WI38 (cell line): ENCODE measurements around the gene OR7G2.

ENCODE experiments used
- H3K4me3 ChIP-seq: 2 replicates; pipeline ENCODE4 v1.5.1; 2011; ENCODE audit warnings: low read depth, mild to moderate bottlenecking, control low read depth, low read length
- TF ChIP-seq, protein P1 (sequence below): IDR thresholded peaks from 2 replicates; pipeline ENCODE4 v1.5.1; 2012; ENCODE audit warnings: low read depth, mild to moderate bottlenecking, control low read depth, low read length

The OR7G2 gene

DNA sequence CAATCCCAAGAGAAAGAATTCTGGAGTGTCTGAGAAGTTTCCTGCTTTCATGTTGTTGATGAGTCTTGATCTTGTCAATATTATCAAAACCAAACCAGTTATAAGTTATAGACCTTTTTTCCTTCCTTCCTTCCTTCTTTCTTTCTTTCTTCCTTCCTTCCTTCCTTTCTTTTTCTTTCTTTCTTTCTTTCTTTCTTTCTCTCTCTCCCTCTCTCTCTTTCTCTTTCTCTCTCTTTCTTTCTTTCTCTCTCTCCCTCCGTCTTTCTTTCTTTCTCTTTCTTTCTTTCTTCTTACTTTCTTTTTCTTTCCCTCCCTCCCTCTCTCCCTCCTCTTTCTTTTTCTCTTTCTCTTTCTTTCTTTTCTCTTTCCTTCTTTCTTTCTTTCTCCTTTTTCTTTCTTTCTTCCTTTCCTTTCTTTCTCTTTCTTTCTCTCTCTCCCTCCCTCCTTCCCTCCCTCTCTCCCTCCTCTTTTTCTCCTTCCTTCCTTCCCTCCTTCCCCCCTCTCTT lies 19.7 kb upstream of the OR7G2 start, which contains the start of gene OR7G3:
Gene OR7G3, minus strand, starts transcription at position 51 of the 506 bp plus-strand sequence. Its CDS starts 0 bp downstream, at position 51.
- TF ChIP-seq, protein P1, sequence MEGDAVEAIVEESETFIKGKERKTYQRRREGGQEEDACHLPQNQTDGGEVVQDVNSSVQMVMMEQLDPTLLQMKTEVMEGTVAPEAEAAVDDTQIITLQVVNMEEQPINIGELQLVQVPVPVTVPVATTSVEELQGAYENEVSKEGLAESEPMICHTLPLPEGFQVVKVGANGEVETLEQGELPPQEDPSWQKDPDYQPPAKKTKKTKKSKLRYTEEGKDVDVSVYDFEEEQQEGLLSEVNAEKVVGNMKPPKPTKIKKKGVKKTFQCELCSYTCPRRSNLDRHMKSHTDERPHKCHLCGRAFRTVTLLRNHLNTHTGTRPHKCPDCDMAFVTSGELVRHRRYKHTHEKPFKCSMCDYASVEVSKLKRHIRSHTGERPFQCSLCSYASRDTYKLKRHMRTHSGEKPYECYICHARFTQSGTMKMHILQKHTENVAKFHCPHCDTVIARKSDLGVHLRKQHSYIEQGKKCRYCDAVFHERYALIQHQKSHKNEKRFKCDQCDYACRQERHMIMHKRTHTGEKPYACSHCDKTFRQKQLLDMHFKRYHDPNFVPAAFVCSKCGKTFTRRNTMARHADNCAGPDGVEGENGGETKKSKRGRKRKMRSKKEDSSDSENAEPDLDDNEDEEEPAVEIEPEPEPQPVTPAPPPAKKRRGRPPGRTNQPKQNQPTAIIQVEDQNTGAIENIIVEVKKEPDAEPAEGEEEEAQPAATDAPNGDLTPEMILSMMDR: no peak
- H3K4me3 ChIP-seq: no peak within 1 kb of the TSS

DNA sequence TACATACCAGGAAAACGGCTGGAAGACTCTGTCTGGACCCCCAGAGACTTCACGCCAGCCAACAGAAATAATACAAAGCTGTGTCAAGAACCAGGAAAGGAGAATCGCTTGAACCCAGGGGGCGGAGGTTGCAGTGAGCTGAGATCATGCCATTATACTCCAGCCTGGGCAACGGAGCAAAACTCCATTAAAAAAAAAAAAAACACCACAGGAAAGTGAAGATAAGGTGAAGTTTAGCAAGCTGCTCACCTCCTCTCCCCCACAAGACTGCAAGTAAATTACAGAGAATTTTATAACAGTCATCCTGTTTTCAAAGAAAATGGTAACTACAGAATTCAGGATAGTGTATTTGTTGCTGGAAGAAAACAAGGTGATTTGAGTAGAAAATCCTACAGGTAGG lies 9.3 kb upstream of the OR7G2 start:
- H3K4me3 ChIP-seq: no peak overlapping the region
- TF ChIP-seq, protein P1: no peak

DNA sequence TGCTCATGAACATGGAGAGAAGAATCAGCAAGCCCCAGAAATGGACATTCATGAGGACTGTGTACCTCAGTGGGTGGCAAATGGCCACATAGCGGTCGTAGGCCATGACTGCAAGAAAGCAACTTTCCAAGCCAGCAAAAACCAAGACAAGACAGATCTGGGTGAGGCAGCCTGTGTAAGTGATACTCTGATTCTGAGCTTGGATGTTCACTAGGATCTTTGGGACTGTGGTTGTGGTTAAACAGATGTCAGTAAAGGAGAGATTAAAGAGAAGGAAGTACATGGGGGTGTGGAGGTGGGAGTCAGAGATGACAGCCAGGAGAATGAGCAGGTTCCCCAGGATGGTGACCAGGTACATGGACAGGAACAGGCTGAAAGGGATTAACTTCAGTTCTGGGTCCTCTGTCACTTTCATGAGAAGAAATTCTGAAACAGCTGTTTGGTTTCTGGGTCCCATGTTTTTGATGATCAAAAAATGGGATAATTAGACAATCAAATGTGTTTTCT lies 8.1 kb upstream of the OR7G2 start, which contains the start of gene OR7G1:
Gene OR7G1, minus strand, starts transcription at position 457 of the 507 bp plus-strand sequence. Its CDS starts 0 bp downstream, at position 457.
- no peak within 1 kb of the TSS for H3K4me3 ChIP-seq
- TF ChIP-seq, protein P1: no peak

DNA sequence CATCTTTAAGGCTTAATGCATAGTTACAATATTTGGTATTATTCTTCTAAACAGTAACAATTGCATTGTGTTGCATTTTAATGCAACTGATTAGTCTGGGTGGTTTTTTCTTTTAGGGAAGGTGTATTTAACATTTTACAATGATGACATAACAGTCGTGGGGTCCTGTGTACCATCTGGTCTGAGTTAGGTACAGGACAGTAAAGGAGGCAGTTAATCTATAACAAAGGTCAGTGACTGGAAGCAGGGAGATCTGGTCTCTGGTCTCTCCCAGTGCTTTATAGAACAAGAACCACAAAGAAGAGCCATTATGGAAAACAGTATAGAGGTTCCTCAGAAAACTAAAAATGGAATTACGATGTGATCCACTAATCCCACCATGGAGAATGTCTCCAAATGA lies 2.7 kb upstream of the OR7G2 start:
- no peak overlapping the region for H3K4me3 ChIP-seq
- TF ChIP-seq, protein P1: no peak

DNA sequence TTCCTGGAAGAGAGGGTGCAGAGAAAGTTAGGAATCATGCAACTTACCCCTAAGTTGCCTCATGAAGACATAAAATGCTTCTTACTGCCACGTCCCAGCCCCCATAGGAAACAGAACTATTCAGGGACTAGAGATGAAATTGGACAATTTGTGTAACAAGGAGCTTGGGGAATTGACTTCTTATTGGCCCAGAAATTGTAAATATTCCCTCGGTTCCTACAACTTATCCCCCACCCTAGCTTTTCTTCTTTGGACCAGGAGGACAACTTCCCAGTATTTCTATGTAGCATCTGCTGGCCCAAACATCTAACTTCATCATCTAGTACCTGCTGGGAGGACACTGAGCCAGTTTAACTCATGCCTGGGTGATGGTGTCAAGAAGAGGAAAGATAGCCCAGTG lies 20.5 kb downstream of the OR7G2 start, which contains the start of gene OR1M1:
Gene OR1M1, plus strand, starts transcription at position 301 of the 400 bp plus-strand sequence. CDS start 6,184 bp downstream, outside the sequence.
- TF ChIP-seq, protein P1: no peak
- H3K4me3 ChIP-seq: no peak within 1 kb of the TSS

DNA sequence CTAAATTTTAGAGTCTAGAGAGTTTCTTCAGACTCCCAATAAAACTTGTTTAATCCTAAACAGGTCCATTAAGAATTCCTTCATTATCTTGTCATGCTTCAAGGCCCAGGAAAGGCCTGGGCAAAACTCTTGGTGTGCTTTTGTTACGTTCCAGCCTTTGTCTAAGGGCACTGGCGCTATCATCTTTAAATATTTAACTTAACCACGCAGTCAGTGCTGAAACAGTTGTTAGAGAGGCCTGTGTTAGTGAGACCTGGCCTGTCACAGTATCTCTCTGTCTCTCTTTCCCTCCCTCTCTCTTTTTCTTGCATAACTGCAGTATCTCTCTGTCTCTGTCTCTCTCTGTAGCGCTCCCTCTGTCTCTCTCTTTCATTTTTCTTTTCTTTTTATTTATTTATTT lies 28.6 kb downstream of the OR7G2 start:
- no peak overlapping the region for H3K4me3 ChIP-seq
- TF ChIP-seq, protein P1: no peak

DNA sequence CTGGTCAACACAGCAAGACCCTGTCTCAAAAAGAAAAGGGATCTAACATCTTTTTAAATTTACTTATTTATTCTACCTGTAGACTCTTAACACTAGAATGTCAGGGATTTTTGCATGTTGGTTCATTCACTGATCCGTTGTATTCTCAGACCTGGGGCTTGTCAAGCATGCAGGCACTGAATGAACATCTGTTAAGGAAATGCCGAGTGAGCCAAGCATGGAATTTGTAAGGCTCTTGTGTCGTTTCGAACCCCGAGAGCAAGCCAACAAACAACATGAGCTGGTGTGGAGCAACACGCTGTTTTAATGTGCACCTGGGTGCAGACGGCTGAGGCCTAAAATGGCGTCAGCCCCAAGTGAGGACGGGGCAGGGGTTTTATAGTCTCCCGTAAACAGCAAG lies 30.4 kb downstream of the OR7G2 start:
- TF ChIP-seq, protein P1: no peak

More for the DNA sequence above, 30.4 kb downstream of the OR7G2 start:
- no peak overlapping the region for H3K4me3 ChIP-seq
